ENCODE measurements around the gene VTI1A. TPM values are rescaled to one million over a fixed set of nuclear protein-coding genes. Genes with fewer than 3 reads are reported as not detected.
A peak's percentile ranks its signal among the peaks of the same experiment; 100 is the strongest.
"Not testable (repeated sequence)": the region's sequence is repeated elsewhere in the genome, so short reads cannot be mapped to it uniquely, and the experiment has no call there.

Gene VTI1A
- total and polyA plus RNA-seq, 9 of the 15 experiments (the other 6 are each of a cell fraction or from before 2014, with no cell fraction given), result 9.3 to 21.4 (median 16.0) TPM

- TF ChIP-seq CEBPB (tag; IDR thresholded peaks at IDR 0.05), result peak; percentile 63
- no peak for TF ChIP-seq ZC3H8 (IDR thresholded peaks at IDR 0.05)
- TF ChIP-seq CEBPG (CRISPR knock-in tag; IDR thresholded peaks at IDR 0.05), result no peak
- TF ChIP-seq CEBPG (tag; conservative IDR thresholded peaks at IDR 0.05 in 1 of 2, IDR thresholded peaks at IDR 0.05 in 1 of 2), result 0 out of 4 replicates have a peak, but pooled peaks of 1 of the 2 experiments have one; percentile 10
These were observed 51.8 kb downstream of the VTI1A start (continued) for GRCh38 chr10:112498806-112499205.

GRCh38 chr10:112499985-112500384, 53.0 kb downstream of the VTI1A start:
- BruUV-seq (replicated peaks); H3K36me3 ChIP-seq (ENCODE audit: control insufficient read depth, insufficient read depth, low read length); H2AFZ ChIP-seq (ENCODE audit: low read depth, low read length); H3K27ac ChIP-seq (ENCODE audit: extremely low read depth, low read depth, low read length); H3K27me3 ChIP-seq (ENCODE audit: control insufficient read depth in 2 of 2, insufficient read depth in 2 of 2, low read length in 2 of 2); FAIRE-seq; intact Hi-C loops (cut with micrococcal nuclease); in situ Hi-C loops (cut with MboI); H3K9me3 ChIP-seq (replicated peaks; ENCODE audit: control insufficient read depth, insufficient read depth, low read depth, low read length); H3K9me1 ChIP-seq (ENCODE audit: control insufficient read depth, insufficient read depth, low read length); H4K20me1 ChIP-seq (replicated peaks; ENCODE audit: control insufficient read depth, insufficient read depth, low read length); ATAC-seq; CTCF ChIA-PET (ENCODE audit: low intra/inter-chr PET ratio); POLR2A ChIA-PET; H3K4me1 ChIP-seq (replicated peaks in 1 of 2; ENCODE audit: control insufficient read depth in 2 of 2, insufficient read depth in 2 of 2, low read length in 2 of 2); H3K79me2 ChIP-seq (ENCODE audit: control insufficient read depth, insufficient read depth, low read length); H3K4me2 ChIP-seq (ENCODE audit: insufficient read depth, low read length); H3K4me3 ChIP-seq; H3K9ac ChIP-seq (ENCODE audit: insufficient read depth in 1 of 2, low read depth in 2 of 2, low read length in 2 of 2); DNase-seq (ENCODE audit: extremely low read depth in 1 of 4, low spot score in 3 of 4): not testable (repeated sequence)
- WGBS (ENCODE audit: insufficient coverage, low coverage, missing lambda C conversion rate), result no CpG with 5 or more reads among the region's 8 CpGs
- TF ChIP-seq EGR1 (conservative IDR thresholded peaks at IDR 0.05), result peak; percentile 39; the same call in 1 of the 2 replicates

GRCh38 chr10:112502536-112502935, 55.5 kb downstream of the VTI1A start:
- POLR2A ChIA-PET, result no interaction called here

More at GRCh38 chr10:112502536-112502935, 55.5 kb downstream of the VTI1A start:
- FAIRE-seq (no peak), ATAC-seq (no peak), DNase-seq (ENCODE audit: extremely low read depth in 1 of 4, low spot score in 3 of 4) (no peak)
- Histone ChIP-seq H2AFZ (ENCODE audit: low read depth, low read length) (no peak overlapping the region), H3K9ac (ENCODE audit: insufficient read depth in 1 of 2, low read depth in 2 of 2, low read length in 2 of 2) (no peak overlapping the region), H3K27me3 (ENCODE audit: control insufficient read depth in 2 of 2, insufficient read depth in 2 of 2, low read length in 2 of 2) (no peaks in the 10 kb centered on the region), H4K20me1 (replicated peaks; ENCODE audit: control insufficient read depth, insufficient read depth, low read length) (no peaks in the 10 kb centered on the region), H3K9me3 (replicated peaks; ENCODE audit: control insufficient read depth, insufficient read depth, low read depth, low read length) (no peaks in the 10 kb centered on the region), H3K27ac (ENCODE audit: extremely low read depth, low read depth, low read length) (no peak overlapping the region), H3K4me1 (replicated peaks in 1 of 2; ENCODE audit: control insufficient read depth in 2 of 2, insufficient read depth in 2 of 2, low read length in 2 of 2) (peaks cover 0 to 9% of the 10 kb centered on the region in 2 experiments; a peak in 3 of 5 replicates), H3K36me3 (ENCODE audit: control insufficient read depth, insufficient read depth, low read length) (no peaks in the 10 kb centered on the region), H3K9me1 (ENCODE audit: control insufficient read depth, insufficient read depth, low read length) (no peaks in the 10 kb centered on the region), H3K79me2 (ENCODE audit: control insufficient read depth, insufficient read depth, low read length) (no peaks in the 10 kb centered on the region), H3K4me2 (ENCODE audit: insufficient read depth, low read length) (no peak overlapping the region), H3K4me3 (no peak overlapping the region)
- TF ChIP-seq ZNF253 (CRISPR knock-in tag; conservative IDR thresholded peaks at IDR 0.05) (no peak), UBTF (IDR thresholded peaks at IDR 0.05; ENCODE audit: borderline replicate concordance in 1 of 2, low read depth in 2 of 2, low read length in 2 of 2) (no peak), CC2D1A (IDR thresholded peaks at IDR 0.05) (no peak), CBFB (CRISPR knock-in tag; IDR thresholded peaks at IDR 0.05) (no peak), FOXJ2 (tag; IDR thresholded peaks at IDR 0.05) (no peak), NR3C1 (CRISPR knock-in tag; IDR thresholded peaks at IDR 0.05) (no peak), CREB3L1 (IDR thresholded peaks at IDR 0.05; ENCODE audit: borderline replicate concordance, low read depth) (no peak), ZFP30 (CRISPR knock-in tag; IDR thresholded peaks at IDR 0.05; ENCODE audit: borderline replicate concordance) (no peak)
- no TSS peak for BruUV-seq (replicated peaks)
- intact Hi-C loops (cut with micrococcal nuclease) (no loop called here), in situ Hi-C loops (cut with MboI) (no loop called here)
- CTCF ChIA-PET (ENCODE audit: low intra/inter-chr PET ratio), result no interaction called here
- WGBS (ENCODE audit: insufficient coverage, low coverage, missing lambda C conversion rate), result 43% methylated on average over 2 of the region's 2 CpGs

Measured in K562 (cell line).